TTC549 (cell line): Measurements from ENCODE around the gene HSPA6.
"Not testable (repeated sequence)": the region's sequence is repeated elsewhere in the genome, so short reads cannot be mapped to it uniquely, and the experiment has no call there.

Source experiments
- FAIRE-seq: peaks from 2 replicates; lab custom pipeline; 2012; peaks lifted over from hg19 to GRCh38; lab: Jason Lieb, UNC

Gene HSPA6

GRCh38 chr1:161503394-161503748, 21.0 kb upstream of the HSPA6 start:
- no peak for FAIRE-seq

GRCh38 chr1:161505686-161506085, 18.7 kb upstream of the HSPA6 start:
- FAIRE-seq: no peak

- FAIRE-seq: no peak
Observed at GRCh38 chr1:161506336-161507223, 17.8 kb upstream of the HSPA6 start.

- no peak for FAIRE-seq
Observed at GRCh38 chr1:161510477-161510876, 13.9 kb upstream of the HSPA6 start.

- FAIRE-seq: no peak
Observed at GRCh38 chr1:161511018-161511755, 13.2 kb upstream of the HSPA6 start.

- no peak for FAIRE-seq
Observed at GRCh38 chr1:161511756-161512060, 12.6 kb upstream of the HSPA6 start.

GRCh38 chr1:161512636-161513447, 11.5 kb upstream of the HSPA6 start:
- not testable (repeated sequence) for FAIRE-seq

- not testable (repeated sequence) for FAIRE-seq
Observed at GRCh38 chr1:161513448-161513780, 10.9 kb upstream of the HSPA6 start.

GRCh38 chr1:161513953-161514352, 10.4 kb upstream of the HSPA6 start:
- FAIRE-seq: not testable (repeated sequence)

GRCh38 chr1:161523041-161523816, 1.1 kb upstream of the HSPA6 start:
- FAIRE-seq: not testable (repeated sequence)

- not testable (repeated sequence) for FAIRE-seq
Observed at GRCh38 chr1:161524742-161525291, 477 bp downstream of the HSPA6 start.

- not testable (repeated sequence) for FAIRE-seq
Observed at GRCh38 chr1:161525321-161525720, 981 bp downstream of the HSPA6 start.

GRCh38 chr1:161525918-161526317, 1.6 kb downstream of the HSPA6 start:
- not testable (repeated sequence) for FAIRE-seq

GRCh38 chr1:161528550-161528949, 4.2 kb downstream of the HSPA6 start:
- not testable (repeated sequence) for FAIRE-seq

- FAIRE-seq: not testable (repeated sequence)
Observed at GRCh38 chr1:161529463-161530104, 5.2 kb downstream of the HSPA6 start.

GRCh38 chr1:161530158-161530557, 5.8 kb downstream of the HSPA6 start:
- FAIRE-seq: peak; percentile 87

GRCh38 chr1:161530671-161531641, 6.6 kb downstream of the HSPA6 start:
- peak; percentile 98 for FAIRE-seq

GRCh38 chr1:161531986-161532643, 7.8 kb downstream of the HSPA6 start:
- no peak for FAIRE-seq
